Liver (tissue), 9 donors: ENCODE data around the gene RAD1. TPM values are rescaled to one million over a fixed set of nuclear protein-coding genes. Genes with fewer than 3 reads are reported as not detected.
"Not testable (repeated sequence)": the region's sequence is repeated elsewhere in the genome, so short reads cannot be mapped to it uniquely, and the experiment has no call there.

Experiments used
- DNase-seq: peaks from one replicate; pipeline ENCODE4 v3.0.0-alpha.2; 2017; ENCODE audit warnings: low spot score
- H3K27ac ChIP-seq, 2 donors: one replicate each; pipeline ENCODE4 v1.7.0; 2013; ENCODE audit warnings: inconsistent platforms in 2 of 2, low read length in 2 of 2, control low read depth in 1 of 2, low read depth in 1 of 2, mild to moderate bottlenecking in 1 of 2
- H3K27me3 ChIP-seq, 4 donors: one replicate each; pipeline versions ENCODE4 v1.6.1 to v1.7.0; 2013; ENCODE audit warnings: low read length in 3 of 4, inconsistent platforms in 1 of 4, mild to moderate bottlenecking in 1 of 4, moderate library complexity in 1 of 4; ENCODE audit not compliant: control insufficient read depth in 4 of 4, insufficient read depth in 4 of 4
- H3K36me3 ChIP-seq, 4 donors: one replicate each; pipeline versions ENCODE4 v1.6.1 to v1.7.0; 2013; ENCODE audit warnings: low read length in 3 of 4, mild to moderate bottlenecking in 3 of 4, low read depth in 1 of 4, moderate library complexity in 1 of 4; ENCODE audit not compliant: control insufficient read depth in 4 of 4, insufficient read depth in 3 of 4
- H3K4me1 ChIP-seq, 4 donors: one replicate each; pipeline versions ENCODE4 v1.6.1 to v1.7.0; 2013; ENCODE audit warnings: low read length in 3 of 4, mild to moderate bottlenecking in 3 of 4, moderate library complexity in 1 of 4; ENCODE audit not compliant: control insufficient read depth in 4 of 4, insufficient read depth in 4 of 4
- H3K4me3 ChIP-seq, 3 donors: one replicate each; pipeline versions ENCODE4 v1.6.1 to v1.7.0; 2013; ENCODE audit warnings: low read length in 3 of 3, control low read depth in 1 of 3, low read depth in 1 of 3, mild to moderate bottlenecking in 1 of 3
- H3K9ac ChIP-seq, 2 donors: one replicate each; pipeline ENCODE4 v1.7.0; 2013; ENCODE audit warnings: low read length in 2 of 2, mild to moderate bottlenecking in 2 of 2, moderate library complexity in 2 of 2, control low read depth in 1 of 2, low read depth in 1 of 2
- H3K9me3 ChIP-seq, 4 donors: one replicate each; pipeline versions ENCODE4 v1.6.1 to v1.7.0; 2013; ENCODE audit warnings: low read length in 3 of 4; ENCODE audit not compliant: control insufficient read depth in 4 of 4
- FOXA1 ChIP-seq: IDR thresholded peaks from 2 replicates; pipeline ENCODE4 v1.6.1; 2016; ENCODE audit warnings: antibody characterized with exemption
- GABPA ChIP-seq, 2 donors: IDR thresholded peaks in 1 of 2; conservative IDR thresholded peaks in 1 of 2; 2 replicates each; pipeline ENCODE4 v1.6.1; 2016; ENCODE audit warnings: antibody characterized with exemption in 2 of 2, mild to moderate bottlenecking in 1 of 2, moderate library complexity in 1 of 2
- HNF4A ChIP-seq, 2 donors: conservative IDR thresholded peaks; 2 replicates each; pipeline ENCODE4 v1.6.1; 2016; ENCODE audit warnings: antibody characterized with exemption in 2 of 2, mild to moderate bottlenecking in 2 of 2
- HNF4G ChIP-seq: IDR thresholded peaks from 2 replicates; pipeline ENCODE4 v1.6.1; 2016; ENCODE audit warnings: antibody characterized with exemption
- JUND ChIP-seq, 2 donors: IDR thresholded peaks; 2 replicates each; pipeline ENCODE4 v1.6.1; 2016; ENCODE audit warnings: antibody characterized with exemption in 2 of 2
- RAD21 ChIP-seq, 2 donors: IDR thresholded peaks; 2 replicates each; pipeline ENCODE4 v1.6.1; 2016; ENCODE audit warnings: antibody characterized with exemption in 2 of 2, mild to moderate bottlenecking in 2 of 2
- WGBS: extraction: QIAGEN DNeasy Blood & Tissue Kit; methylation state at CpG from one replicate; pipeline ENCODE4 v1.1.7; 2013; 5-methylcytosine and 5-hydroxymethylcytosine counted together
- polyA plus RNA-seq, 2 donors: library from polyadenylated mRNA; stranded (reverse) in 1 of 2; unstranded in 1 of 2; fragments of 200-250 nt in 1 of 2; fragments of >200 nt in 1 of 2; fragmentation: Nextera tagmentation in 1 of 2; extraction: Ambion mirVana in 1 of 2; gene quantifications; one replicate each; pipeline versions ENCODE4 v1.2.1 to v1.2.3, GENCODE V29; 2013 to 2015
- total RNA-seq, 2 donors: library from RNA; depleted of rRNA; stranded (reverse); fragments of >200 nt; gene quantifications; one replicate each; pipeline ENCODE4 v1.2.3, GENCODE V29; 2014
- TF ChIP-seq, protein P1 (sequence below): IDR thresholded peaks from 2 replicates; pipeline ENCODE4 v1.6.1; 2016; ENCODE audit warnings: antibody characterized with exemption, mild to moderate bottlenecking
- TF ChIP-seq, protein P2 (sequence below): IDR thresholded peaks from 2 replicates; pipeline ENCODE4 v1.6.1; 2016; ENCODE audit warnings: antibody characterized with exemption
- TF ChIP-seq, protein P3 (sequence below): IDR thresholded peaks from 2 replicates; pipeline ENCODE4 v1.6.1; 2016; ENCODE audit warnings: antibody characterized with exemption
- donor health status: healthy.
- donor health status: healthy.
- donor health status: healthy.
- donor health status: healthy.
- donor health status: healthy.

RAD1 gene
- total and polyA plus RNA-seq, 4 donors, result 7.2 to 17.5 (median 9.2) TPM

DNA sequence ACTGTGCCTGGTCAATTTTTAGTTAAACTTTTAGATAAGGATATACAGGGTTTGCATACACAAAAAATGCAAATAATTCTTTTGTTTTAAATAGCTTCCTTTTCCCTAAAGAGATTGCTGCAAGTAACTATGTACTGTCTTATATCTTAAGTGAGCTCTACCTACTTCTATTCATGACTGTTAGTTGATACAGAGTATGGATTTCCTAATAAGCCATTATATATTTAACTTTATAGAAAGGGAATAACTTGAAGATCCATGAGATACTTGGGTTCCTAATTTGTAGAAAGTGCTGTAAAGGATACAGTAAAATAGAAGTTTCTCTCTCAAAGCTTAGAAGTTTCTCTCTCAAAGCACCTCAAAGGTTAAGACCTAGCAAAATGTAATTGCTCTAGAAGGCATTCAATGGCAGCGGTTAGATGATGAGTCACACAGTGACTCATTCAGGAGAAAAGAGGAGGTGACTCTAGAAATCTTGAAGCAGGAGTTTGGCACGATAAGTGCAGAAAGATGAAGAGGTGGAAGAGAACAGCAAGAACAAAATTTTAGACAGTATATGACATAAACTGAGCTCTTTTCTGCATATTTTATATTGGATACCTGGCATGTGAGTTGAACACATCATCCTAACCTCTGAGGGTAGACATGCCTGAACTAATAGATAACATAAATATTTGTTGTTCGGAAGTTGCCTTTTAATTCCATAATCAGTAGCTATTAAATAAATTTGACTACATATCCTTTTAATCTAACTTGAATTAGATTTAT, 8.6 kb upstream of the RAD1 start:
- Histone ChIP-seq H3K27me3 (no peaks in the 10 kb centered on the region), H3K36me3 (peaks cover 8 to 44% (median 34%) of the 10 kb centered on the region in 4 donors), H3K9ac (no peak overlapping the region), H3K27ac (no peak overlapping the region), H3K4me3 (no peak overlapping the region), H3K9me3 (no peaks in the 10 kb centered on the region), H3K4me1 (peaks cover 0 to 6% (median 2%) of the 10 kb centered on the region in 4 donors)
- TF ChIP-seq, protein P1, sequence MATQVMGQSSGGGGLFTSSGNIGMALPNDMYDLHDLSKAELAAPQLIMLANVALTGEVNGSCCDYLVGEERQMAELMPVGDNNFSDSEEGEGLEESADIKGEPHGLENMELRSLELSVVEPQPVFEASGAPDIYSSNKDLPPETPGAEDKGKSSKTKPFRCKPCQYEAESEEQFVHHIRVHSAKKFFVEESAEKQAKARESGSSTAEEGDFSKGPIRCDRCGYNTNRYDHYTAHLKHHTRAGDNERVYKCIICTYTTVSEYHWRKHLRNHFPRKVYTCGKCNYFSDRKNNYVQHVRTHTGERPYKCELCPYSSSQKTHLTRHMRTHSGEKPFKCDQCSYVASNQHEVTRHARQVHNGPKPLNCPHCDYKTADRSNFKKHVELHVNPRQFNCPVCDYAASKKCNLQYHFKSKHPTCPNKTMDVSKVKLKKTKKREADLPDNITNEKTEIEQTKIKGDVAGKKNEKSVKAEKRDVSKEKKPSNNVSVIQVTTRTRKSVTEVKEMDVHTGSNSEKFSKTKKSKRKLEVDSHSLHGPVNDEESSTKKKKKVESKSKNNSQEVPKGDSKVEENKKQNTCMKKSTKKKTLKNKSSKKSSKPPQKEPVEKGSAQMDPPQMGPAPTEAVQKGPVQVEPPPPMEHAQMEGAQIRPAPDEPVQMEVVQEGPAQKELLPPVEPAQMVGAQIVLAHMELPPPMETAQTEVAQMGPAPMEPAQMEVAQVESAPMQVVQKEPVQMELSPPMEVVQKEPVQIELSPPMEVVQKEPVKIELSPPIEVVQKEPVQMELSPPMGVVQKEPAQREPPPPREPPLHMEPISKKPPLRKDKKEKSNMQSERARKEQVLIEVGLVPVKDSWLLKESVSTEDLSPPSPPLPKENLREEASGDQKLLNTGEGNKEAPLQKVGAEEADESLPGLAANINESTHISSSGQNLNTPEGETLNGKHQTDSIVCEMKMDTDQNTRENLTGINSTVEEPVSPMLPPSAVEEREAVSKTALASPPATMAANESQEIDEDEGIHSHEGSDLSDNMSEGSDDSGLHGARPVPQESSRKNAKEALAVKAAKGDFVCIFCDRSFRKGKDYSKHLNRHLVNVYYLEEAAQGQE, result no peak
- no peak for TF ChIP-seq GABPA (IDR thresholded peaks at IDR 0.05 in 1 of 2, conservative IDR thresholded peaks at IDR 0.05 in 1 of 2)
- TF ChIP-seq FOXA1, result no peak
- no peak for TF ChIP-seq RAD21 (IDR thresholded peaks at IDR 0.05)
- TF ChIP-seq HNF4A (conservative IDR thresholded peaks at IDR 0.05), result no peak
- TF ChIP-seq JUND (IDR thresholded peaks at IDR 0.05), result no peak
- TF ChIP-seq, protein P2, sequence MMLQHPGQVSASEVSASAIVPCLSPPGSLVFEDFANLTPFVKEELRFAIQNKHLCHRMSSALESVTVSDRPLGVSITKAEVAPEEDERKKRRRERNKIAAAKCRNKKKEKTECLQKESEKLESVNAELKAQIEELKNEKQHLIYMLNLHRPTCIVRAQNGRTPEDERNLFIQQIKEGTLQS, result no peak
- no peak for DNase-seq
- WGBS, result 74% methylated on average over 3 of the region's 3 CpGs

DNA sequence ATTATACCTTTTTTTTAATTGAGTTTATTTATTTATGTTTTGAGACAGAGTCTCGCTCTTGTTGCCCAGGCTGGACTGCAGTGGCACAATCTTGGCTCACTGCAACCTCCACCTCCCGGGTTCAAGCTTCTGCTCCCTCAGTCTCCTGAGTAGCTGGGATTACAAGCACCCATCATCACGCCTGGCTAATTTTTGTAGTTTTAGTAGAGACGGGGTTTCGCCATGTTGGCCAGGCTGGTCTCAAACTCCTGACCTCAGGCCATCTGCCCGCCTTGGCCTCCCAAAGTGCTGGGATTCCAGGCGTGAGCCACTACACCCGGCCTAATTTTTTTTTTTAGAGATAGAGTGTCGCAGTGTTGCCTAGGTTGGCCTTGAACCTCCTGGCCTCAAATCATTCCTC, 8.0 kb upstream of the RAD1 start:
- H3K36me3 ChIP-seq, result peaks cover 7 to 44% (median 34%) of the 10 kb centered on the region in 4 donors
- H3K4me1 ChIP-seq, H3K9me3 ChIP-seq, H3K9ac ChIP-seq, H3K27ac ChIP-seq, DNase-seq, H3K27me3 ChIP-seq, H3K4me3 ChIP-seq: not testable (repeated sequence)
- 95% methylated on average over 9 of the region's 9 CpGs for WGBS

DNA sequence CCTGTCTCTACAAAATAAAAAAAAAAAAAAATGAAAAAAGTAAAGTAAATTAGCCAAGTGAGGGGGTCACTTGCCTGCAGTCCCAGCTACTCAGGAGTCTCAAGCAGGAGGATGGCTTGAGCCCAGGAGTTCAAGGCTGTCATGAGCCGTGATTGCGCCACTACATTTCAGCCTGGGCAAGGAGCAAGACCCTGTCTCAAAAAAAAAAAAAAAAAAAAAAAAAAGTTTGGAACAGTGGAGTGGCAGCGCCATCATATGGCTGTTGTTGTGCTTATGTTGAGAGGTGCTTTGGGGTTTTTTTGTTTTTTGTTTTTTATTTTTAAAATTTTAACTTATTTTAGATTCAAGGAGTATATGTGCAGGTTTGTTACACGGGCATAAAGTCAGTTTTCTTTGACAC, 3.8 kb upstream of the RAD1 start:
- DNase-seq, result no peak
- Histone ChIP-seq H3K4me3 (no peak overlapping the region), H3K9ac (no peak overlapping the region), H3K9me3 (no peaks in the 10 kb centered on the region), H3K4me1 (peaks cover 2 to 24% (median 20%) of the 10 kb centered on the region in 4 donors), H3K27me3 (no peaks in the 10 kb centered on the region), H3K36me3 (peaks cover 5 to 28% (median 20%) of the 10 kb centered on the region in 4 donors), H3K27ac (no peak overlapping the region)
- WGBS, result 92% methylated on average over 4 of the region's 4 CpGs
- TF ChIP-seq HNF4G (no peak), JUND (IDR thresholded peaks at IDR 0.05) (no peak), RAD21 (IDR thresholded peaks at IDR 0.05) (no peak)
- TF ChIP-seq, protein P3, sequence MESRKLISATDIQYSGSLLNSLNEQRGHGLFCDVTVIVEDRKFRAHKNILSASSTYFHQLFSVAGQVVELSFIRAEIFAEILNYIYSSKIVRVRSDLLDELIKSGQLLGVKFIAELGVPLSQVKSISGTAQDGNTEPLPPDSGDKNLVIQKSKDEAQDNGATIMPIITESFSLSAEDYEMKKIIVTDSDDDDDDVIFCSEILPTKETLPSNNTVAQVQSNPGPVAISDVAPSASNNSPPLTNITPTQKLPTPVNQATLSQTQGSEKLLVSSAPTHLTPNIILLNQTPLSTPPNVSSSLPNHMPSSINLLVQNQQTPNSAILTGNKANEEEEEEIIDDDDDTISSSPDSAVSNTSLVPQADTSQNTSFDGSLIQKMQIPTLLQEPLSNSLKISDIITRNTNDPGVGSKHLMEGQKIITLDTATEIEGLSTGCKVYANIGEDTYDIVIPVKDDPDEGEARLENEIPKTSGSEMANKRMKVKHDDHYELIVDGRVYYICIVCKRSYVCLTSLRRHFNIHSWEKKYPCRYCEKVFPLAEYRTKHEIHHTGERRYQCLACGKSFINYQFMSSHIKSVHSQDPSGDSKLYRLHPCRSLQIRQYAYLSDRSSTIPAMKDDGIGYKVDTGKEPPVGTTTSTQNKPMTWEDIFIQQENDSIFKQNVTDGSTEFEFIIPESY, result no peak
- TF ChIP-seq, protein P2, result no peak
